Measurements from ENCODE around the gene ABT1.

GRCh38 chr6:26554447-26554696, 42.4 kb upstream of the ABT1 start:
- TF ChIP-seq, protein P1, sequence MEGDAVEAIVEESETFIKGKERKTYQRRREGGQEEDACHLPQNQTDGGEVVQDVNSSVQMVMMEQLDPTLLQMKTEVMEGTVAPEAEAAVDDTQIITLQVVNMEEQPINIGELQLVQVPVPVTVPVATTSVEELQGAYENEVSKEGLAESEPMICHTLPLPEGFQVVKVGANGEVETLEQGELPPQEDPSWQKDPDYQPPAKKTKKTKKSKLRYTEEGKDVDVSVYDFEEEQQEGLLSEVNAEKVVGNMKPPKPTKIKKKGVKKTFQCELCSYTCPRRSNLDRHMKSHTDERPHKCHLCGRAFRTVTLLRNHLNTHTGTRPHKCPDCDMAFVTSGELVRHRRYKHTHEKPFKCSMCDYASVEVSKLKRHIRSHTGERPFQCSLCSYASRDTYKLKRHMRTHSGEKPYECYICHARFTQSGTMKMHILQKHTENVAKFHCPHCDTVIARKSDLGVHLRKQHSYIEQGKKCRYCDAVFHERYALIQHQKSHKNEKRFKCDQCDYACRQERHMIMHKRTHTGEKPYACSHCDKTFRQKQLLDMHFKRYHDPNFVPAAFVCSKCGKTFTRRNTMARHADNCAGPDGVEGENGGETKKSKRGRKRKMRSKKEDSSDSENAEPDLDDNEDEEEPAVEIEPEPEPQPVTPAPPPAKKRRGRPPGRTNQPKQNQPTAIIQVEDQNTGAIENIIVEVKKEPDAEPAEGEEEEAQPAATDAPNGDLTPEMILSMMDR (IDR thresholded peaks at IDR 0.05), result no peak
- TF ChIP-seq POLR2A (IDR thresholded peaks at IDR 0.05), result no peak

Measured in Peyer's patch (tissue), 4 donors.